Effector memory CD8-positive, alpha-beta T cell (primary cell): ENCODE measurements around the gene ISCA2.

Source experiments
- ATAC-seq: fragments of 150-1000 bp; cut with Tn5 transposase; replicated peaks from 2 replicates; pipeline ENCODE4 v1.10.0; 2021; ENCODE audit warnings: mild to moderate bottlenecking, moderate library complexity
- DNase-seq, 3 experiments: peaks; one replicate each; pipeline ENCODE4 v3.0.0; 2021
- H3K27ac Mint-ChIP-seq, 2 donors: one replicate each; pipeline ENCODE4 v1.8.0; 2022; ENCODE audit warnings: mild to moderate bottlenecking in 2 of 2, mixed read lengths in 2 of 2, moderate library complexity in 2 of 2
- H3K27me3 Mint-ChIP-seq, 2 donors: one replicate each; pipeline ENCODE4 v1.8.0; 2022; ENCODE audit warnings: mixed read lengths in 2 of 2
- H3K36me3 Mint-ChIP-seq: one replicate; pipeline ENCODE4 v1.8.0; 2022; ENCODE audit warnings: mild to moderate bottlenecking, moderate library complexity, mixed read lengths; ENCODE audit not compliant: insufficient read depth
- H3K4me1 Mint-ChIP-seq, 2 donors: one replicate each; pipeline ENCODE4 v1.8.0; 2022; ENCODE audit warnings: low read depth in 2 of 2, mixed read lengths in 2 of 2
- H3K4me3 Mint-ChIP-seq, 2 donors: one replicate each; pipeline ENCODE4 v1.8.0; 2022; ENCODE audit warnings: mild to moderate bottlenecking in 2 of 2, mixed read lengths in 2 of 2, moderate library complexity in 2 of 2
- H3K9me3 Mint-ChIP-seq, 2 donors: one replicate each; pipeline ENCODE4 v1.8.0; 2022; ENCODE audit warnings: mixed read lengths in 2 of 2

Gene ISCA2

DNA sequence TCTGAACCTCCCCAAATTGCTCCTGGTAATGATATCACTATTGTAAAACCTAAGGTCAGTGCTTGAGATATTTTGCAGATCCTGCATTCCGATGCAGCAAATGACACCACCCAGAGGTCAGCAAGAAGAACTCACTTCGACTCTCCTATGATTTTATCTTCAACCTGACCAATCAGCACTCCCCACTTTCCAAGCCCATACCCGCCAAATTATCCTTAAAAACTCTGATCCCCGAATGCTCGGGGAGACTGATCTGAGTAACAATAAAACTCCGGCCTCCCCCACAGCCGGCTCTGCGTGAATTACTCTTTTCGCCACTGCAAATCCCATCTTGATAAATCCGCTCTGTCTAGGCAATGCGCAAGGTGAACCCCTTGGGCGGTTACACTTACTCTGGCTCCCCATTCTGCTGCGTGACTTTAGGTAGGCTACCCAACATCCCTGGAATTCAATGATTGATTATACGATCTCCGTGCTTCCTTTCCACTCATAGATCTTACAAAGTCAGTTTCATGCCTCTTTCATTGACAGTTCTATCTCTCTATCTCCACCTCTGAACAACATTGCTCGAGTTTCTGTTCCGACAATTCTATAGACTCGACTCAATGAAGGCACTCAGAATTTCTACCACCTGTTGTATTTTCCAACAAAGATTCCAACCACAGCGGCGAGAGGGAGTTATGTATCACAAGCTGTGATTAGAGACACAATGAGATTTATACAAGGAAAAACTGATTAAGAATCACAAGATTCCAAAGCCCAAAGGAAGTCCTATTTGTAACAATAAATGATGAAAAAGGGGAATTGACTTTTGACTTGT is 1.4 kb upstream of the ISCA2 start:
- H3K36me3 Mint-ChIP-seq, result peaks cover 12% of the 10 kb centered on the region
- H3K27ac Mint-ChIP-seq, result no peak overlapping the region
- no peak for ATAC-seq
- H3K4me3 Mint-ChIP-seq, result no peak overlapping the region
- no peaks in the 10 kb centered on the region for H3K9me3 Mint-ChIP-seq
- H3K27me3 Mint-ChIP-seq, result no peaks in the 10 kb centered on the region
- DNase-seq, result peak in 1 of 3 experiments; percentile 6
- H3K4me1 Mint-ChIP-seq, result peaks cover 16 to 19% of the 10 kb centered on the region in 2 donors

DNA sequence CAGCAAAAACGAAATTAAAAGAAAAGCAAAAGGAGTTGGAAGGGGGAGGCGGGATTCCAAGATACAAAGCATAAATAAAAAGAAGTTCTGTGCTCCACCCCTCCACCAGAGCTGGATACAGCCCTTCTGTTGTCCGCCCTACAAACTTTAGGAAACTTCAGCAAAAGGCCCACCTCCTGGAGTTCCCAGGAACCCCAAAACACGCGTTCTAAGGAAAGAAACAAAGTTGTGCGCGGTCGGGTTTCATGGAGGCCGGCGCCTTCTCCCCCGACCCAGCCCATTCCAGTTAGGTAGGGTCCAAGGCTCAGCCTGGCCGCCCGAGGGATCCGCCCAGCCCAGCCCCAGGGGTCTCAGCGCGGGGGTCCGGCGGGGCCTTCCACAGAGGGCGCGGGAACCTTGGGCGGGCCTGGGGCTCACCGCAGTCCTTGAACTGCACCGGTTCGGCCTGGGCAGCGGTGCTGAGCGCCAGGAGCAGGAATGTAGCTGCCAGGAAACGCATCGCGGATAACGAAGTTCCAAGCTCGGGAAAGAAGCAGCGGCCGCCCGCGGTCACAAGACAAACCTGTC is 706 bp upstream of the ISCA2 start, which contains the start of gene NPC2:
Gene NPC2 (minus strand): TSS at position 530 of the 567 bp plus-strand sequence. CDS start 31 bp downstream, at position 499.
- Mint-ChIP-seq H3K9me3 (no peaks in the 10 kb centered on the region), H3K27ac (no peak within 1 kb of the TSS), H3K4me1 (peaks cover 16 to 19% of the 10 kb centered on the region in 2 donors), H3K4me3 (no peak within 1 kb of the TSS), H3K36me3 (peaks cover 12% of the 10 kb centered on the region), H3K27me3 (no peaks in the 10 kb centered on the region)
- no peak for ATAC-seq
- DNase-seq, result no peak

DNA sequence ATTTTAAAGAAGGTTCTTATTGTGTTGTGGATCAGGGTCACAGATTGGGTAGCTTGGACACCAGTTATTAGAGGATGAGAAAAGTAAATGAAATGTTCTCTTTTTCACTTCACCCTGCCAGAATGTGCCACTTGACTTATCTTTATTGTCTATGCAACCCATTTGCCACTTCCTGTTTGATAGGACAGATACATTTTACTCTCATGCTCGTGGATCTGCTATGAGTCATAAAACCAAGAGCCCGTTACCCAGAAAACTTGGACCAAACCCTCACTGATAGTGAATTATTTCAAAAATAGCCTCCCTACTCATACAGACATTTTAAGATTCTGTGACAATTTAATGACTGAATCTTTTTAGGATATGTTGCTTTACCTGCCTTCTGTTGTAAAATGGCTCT is 1.8 kb downstream of the ISCA2 start:
- Mint-ChIP-seq H3K27me3 (no peaks in the 10 kb centered on the region), H3K4me1 (peaks cover 15 to 17% of the 10 kb centered on the region in 2 donors), H3K9me3 (no peaks in the 10 kb centered on the region), H3K4me3 (no peak overlapping the region), H3K27ac (no peak overlapping the region), H3K36me3 (peaks cover 12% of the 10 kb centered on the region)
- DNase-seq (no peak), ATAC-seq (no peak)

DNA sequence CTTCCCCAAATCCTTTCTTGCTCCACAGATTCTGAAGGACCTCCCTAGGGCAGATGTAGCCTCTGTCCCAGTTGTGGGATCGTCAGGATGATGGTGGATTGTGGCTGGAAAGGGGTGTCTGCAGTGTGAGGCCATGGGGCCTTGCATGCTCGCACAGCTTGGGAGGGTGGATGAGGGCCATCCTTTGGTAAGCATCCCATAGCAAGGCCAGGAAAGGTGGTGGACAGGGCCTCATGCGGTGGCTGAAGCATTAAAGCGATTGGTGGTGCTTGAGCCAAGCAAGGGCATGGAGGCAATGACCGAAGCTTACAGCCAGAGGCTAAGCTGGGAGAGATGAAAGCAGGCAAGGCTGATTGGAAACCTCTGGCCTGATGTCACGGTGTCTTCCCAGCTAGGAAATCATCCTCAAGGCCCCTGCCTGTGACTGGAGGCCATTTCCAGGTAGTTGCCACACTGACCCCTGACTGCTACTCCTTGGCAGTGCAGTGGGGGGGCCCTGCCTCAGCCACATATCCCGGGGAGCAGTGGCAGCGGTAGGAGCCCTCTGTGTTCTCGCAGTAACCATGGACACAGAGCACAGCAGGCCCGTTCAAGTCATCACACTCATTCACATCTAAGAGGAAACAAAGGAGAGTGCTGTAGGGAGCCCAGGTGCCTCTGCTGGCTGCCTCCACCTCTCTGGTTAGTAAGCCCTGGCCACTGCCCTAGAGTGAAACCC is 7.0 kb downstream of the ISCA2 start:
- DNase-seq, result no peak
- Mint-ChIP-seq H3K4me1 (peaks cover 0 to 6% of the 10 kb centered on the region in 2 donors), H3K27me3 (no peaks in the 10 kb centered on the region), H3K4me3 (no peak overlapping the region), H3K9me3 (no peaks in the 10 kb centered on the region), H3K36me3 (peaks cover 4% of the 10 kb centered on the region), H3K27ac (peak overlapping the region; percentile 41 to 49)
- no peak for ATAC-seq

DNA sequence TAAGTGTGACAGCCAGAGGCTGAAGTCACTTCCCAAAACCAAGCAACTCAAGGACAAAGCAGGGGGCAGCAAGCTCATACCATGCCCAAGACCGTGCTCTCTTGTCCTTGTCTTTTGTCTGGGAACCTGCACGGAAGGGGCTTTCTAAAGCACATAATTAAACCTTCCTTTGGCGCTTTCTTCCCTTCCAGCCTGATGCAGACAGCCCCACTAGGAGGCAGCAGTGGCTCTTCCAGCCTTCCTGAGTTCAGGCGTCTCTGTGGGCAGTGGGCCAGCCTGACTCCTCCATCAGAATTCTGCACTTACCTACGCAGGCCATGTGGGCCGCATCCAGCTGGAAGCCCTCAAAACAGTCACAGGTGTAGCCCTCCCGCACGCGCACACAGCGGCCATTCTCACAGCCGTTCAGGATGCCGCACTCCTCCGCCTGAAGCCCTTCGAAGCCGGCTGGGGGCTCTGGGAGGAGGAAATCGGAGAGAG is 7.6 kb downstream of the ISCA2 start:
- no peaks in the 10 kb centered on the region for H3K9me3 Mint-ChIP-seq
- H3K27me3 Mint-ChIP-seq, result no peaks in the 10 kb centered on the region
- H3K27ac Mint-ChIP-seq, result peak overlapping the region in 1 of 2 donors; percentile 49
- H3K4me3 Mint-ChIP-seq, result no peak overlapping the region
- no peak for ATAC-seq
- peaks cover 4% of the 10 kb centered on the region for H3K36me3 Mint-ChIP-seq
- no peak for DNase-seq
- peaks cover 4 to 10% of the 10 kb centered on the region in 2 donors for H3K4me1 Mint-ChIP-seq

DNA sequence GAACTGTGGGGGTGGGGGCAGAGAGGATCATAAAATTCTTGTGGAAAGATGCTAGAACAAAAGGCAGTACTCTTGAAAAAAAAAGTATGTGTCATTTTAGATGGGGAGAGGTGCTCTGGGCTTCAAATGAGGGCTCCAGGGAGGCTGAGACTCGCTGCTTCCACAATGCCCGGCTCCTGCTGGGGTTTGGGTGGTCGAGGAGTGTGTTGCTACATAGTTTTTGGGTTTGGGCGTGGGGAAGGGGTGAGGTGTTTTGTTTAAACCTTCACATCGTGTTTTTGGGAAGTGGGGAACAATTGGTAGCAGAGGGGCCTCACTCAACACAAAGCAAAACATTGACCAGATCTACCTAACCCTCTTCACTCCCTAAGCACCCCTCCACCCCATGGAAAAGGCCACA is 8.1 kb downstream of the ISCA2 start:
- Mint-ChIP-seq H3K27ac (no peak overlapping the region), H3K4me1 (peaks cover 4 to 10% of the 10 kb centered on the region in 2 donors), H3K9me3 (no peaks in the 10 kb centered on the region), H3K4me3 (no peak overlapping the region), H3K27me3 (no peaks in the 10 kb centered on the region), H3K36me3 (peaks cover 2% of the 10 kb centered on the region)
- DNase-seq, result no peak
- ATAC-seq, result no peak

DNA sequence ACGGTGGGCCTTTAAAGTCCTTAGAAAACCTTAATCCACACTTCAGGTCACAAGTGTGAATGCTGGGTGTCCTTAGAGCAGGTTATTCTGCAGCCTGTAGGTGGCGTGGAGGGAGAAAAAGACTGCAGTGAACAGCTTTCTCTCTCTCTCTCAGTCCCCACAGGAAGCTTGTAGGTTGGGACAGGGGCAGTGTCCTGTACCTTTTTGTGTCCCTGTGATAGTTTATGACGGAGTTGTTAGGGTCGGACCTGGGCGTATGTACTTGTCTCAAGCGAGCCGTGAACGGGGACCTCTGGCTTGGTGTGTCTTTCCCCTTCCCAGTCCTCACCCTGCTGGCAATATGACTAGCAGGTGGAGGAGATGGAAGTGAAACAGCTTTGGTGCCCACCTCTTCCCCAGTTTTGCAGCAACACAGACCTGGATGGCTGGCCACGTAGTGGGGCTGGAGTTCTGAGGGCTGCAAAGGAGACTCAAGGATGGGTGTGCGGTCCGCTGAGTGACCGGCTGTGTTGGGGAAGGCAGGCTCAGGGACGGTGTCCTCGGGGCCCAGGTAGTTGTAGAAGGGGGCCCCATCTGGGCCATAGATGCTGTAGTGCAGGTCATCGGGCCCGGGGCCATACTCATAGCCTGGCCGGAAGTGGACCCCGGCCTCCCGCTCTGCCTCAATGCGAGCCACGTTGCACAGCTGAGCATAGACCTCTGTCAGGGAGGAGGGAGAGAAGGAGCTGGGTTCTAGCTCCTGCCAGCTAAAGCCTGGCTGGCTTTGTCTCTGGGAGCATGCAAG is 8.9 kb downstream of the ISCA2 start:
- ATAC-seq (no peak), DNase-seq (no peak)
- H3K4me3 Mint-ChIP-seq, result no peak overlapping the region
- H3K36me3 Mint-ChIP-seq, result no peaks in the 10 kb centered on the region
- no peak overlapping the region for H3K27ac Mint-ChIP-seq
- H3K27me3 Mint-ChIP-seq, result no peaks in the 10 kb centered on the region
- H3K4me1 Mint-ChIP-seq, result peaks cover 4 to 10% of the 10 kb centered on the region in 2 donors
- H3K9me3 Mint-ChIP-seq, result no peaks in the 10 kb centered on the region

DNA sequence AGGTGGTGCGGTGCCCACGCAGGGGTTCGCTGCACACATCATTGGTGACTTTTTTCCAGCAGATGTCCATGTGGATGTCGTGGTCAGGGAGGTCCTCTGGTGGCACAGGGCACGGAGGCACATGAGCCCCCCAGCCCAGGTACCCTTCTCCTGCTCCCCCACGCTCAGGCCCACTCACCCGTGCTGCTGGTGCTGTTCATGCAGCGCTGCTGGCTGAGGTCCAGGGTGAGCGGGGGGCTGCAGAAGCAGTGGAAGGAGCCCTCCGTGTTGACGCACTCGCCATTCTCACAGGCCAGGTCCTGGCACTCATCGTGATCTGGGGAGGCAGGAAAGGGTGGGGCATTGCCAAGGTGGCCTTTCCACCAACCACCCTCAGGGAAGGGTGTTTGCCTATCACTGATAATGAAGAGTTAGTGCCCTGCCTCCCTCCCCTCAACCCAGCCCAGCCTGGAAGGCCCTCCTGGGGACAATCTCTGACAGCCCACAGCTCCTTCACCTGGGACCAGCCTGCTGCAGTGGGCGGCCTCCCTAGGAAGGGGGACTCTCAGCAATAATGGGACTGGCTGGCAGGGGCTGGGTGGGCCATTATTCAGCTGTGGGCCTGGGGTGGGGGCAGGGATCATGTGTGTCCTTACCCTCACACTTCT is 9.8 kb downstream of the ISCA2 start:
- H3K9me3 Mint-ChIP-seq, result no peaks in the 10 kb centered on the region
- H3K36me3 Mint-ChIP-seq, result no peaks in the 10 kb centered on the region
- H3K27ac Mint-ChIP-seq, result no peak overlapping the region
- H3K27me3 Mint-ChIP-seq, result no peaks in the 10 kb centered on the region
- DNase-seq (no peak), ATAC-seq (no peak)
- H3K4me3 Mint-ChIP-seq, result no peak overlapping the region
- H3K4me1 Mint-ChIP-seq, result peaks cover 4 to 10% of the 10 kb centered on the region in 2 donors

DNA sequence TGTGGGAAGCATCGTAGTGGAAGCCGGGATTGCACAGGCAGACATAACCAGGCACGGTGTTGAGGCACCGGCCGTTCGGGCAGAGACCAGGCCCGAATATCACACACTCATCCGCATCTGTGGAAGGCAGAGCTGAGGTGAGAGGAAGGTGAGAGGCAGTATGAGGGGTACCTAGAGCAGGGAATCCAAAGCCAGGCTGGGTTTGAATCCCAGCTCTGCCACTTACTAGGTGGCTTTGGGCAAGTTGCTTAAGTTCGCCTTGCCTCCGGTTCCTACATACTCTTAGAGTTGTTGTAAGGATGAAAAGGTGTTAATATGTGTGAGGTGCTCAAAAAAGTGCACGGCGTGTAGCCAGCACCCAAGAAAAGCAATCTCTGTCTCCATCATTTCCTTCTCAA is 10.4 kb downstream of the ISCA2 start:
- no peaks in the 10 kb centered on the region for H3K9me3 Mint-ChIP-seq
- DNase-seq (no peak), ATAC-seq (no peak)
- no peaks in the 10 kb centered on the region for H3K36me3 Mint-ChIP-seq
- H3K27me3 Mint-ChIP-seq, result no peaks in the 10 kb centered on the region
- H3K27ac Mint-ChIP-seq, result no peak overlapping the region
- no peak overlapping the region for H3K4me3 Mint-ChIP-seq
- peaks cover 4 to 10% of the 10 kb centered on the region in 2 donors for H3K4me1 Mint-ChIP-seq

DNA sequence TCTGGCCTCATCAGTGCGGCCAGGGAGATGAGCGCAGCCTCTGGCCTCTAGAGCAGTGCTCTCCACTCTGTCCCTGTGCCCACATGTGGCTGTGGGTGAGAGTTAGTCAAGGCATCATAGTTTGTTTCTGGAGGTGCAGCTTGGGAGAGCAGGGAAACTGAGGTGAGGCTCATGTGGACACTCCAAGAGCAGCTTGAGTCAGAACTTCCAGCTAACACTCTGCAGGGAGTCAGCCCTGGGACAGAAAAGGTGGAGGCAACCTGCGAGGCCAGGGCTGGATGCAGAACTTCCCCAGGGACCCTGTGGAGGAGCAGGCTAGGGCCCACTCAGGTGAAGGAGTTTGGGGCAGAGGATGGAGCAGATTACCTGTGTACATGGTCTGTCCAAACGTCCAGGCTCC is 10.8 kb downstream of the ISCA2 start:
- no peaks in the 10 kb centered on the region for H3K9me3 Mint-ChIP-seq
- H3K4me3 Mint-ChIP-seq, result no peak overlapping the region
- no peak for ATAC-seq
- H3K27ac Mint-ChIP-seq, result no peak overlapping the region
- peaks cover 4 to 10% of the 10 kb centered on the region in 2 donors for H3K4me1 Mint-ChIP-seq
- DNase-seq, result no peak
- peaks cover 0 to 5% of the 10 kb centered on the region in 2 donors for H3K27me3 Mint-ChIP-seq
- no peaks in the 10 kb centered on the region for H3K36me3 Mint-ChIP-seq

DNA sequence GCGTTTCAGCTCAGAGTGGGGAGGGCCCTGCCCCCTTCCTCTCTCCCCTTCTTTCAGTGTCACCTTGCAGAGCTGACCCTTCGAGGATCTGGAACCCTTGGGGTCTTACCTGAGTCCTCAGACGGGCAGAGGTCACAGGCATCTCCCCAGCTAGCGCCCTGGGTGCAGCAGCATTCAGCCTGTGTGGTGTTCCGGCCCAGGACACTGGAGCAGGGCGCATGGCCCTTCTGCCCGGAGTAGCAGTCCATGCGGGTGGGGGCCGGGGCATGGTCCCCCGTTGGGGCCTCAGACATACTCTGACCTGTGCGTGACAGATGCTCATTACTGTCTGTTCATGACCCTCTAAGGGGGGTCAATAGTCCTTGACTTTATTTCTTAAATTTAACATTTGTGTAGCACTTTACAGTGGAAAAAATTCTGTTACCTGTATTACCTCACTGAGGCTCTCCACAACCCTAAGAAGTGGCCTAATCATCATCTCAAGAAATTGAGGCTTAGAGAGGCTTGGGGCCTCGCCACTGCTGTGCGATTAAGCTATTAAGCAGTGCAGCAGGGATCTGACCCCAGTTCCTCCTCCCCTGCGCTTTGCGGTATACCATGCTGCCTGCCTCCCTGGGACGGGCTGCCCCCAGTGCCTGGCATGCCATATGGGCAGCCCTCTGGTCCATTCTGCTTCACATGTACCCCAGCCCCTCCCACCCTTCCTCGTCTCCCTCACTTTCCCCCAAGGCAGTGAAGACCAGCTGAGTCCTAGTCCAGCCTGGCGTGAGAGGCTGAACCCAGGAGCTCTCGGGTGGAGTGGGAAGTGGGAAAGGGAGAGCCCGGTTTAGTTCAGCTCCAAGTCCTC is 11.5 kb downstream of the ISCA2 start:
- Mint-ChIP-seq H3K27me3 (peaks cover 0 to 12% of the 10 kb centered on the region in 2 donors), H3K4me1 (peaks cover 4 to 9% of the 10 kb centered on the region in 2 donors), H3K36me3 (no peaks in the 10 kb centered on the region), H3K9me3 (no peaks in the 10 kb centered on the region), H3K4me3 (no peak overlapping the region), H3K27ac (no peak overlapping the region)
- ATAC-seq (no peak), DNase-seq (no peak)

DNA sequence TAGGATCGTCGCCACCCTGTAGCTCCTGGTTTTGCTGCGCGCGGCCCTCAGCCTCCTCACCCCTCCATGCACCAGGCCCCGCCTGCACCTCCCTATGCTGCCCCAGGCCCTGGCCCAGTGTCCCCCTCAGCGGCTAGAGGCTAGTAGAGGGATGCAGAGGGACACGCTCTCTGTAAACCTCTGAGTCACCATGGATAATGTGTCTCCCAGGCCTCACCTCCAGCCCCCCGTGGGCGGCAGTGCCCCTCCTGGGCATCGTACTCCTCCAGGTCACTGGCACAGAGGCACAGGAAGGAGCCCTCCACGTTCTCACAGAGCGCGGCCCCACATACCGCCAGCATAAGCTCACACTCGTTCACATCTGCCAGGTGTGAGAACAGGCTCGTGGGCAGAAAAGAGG is 12.3 kb downstream of the ISCA2 start:
- no peaks in the 10 kb centered on the region for H3K36me3 Mint-ChIP-seq
- H3K9me3 Mint-ChIP-seq, result no peaks in the 10 kb centered on the region
- peaks cover 0 to 19% of the 10 kb centered on the region in 2 donors for H3K27me3 Mint-ChIP-seq
- no peak for ATAC-seq
- peaks cover 4 to 8% of the 10 kb centered on the region in 2 donors for H3K4me1 Mint-ChIP-seq
- no peak overlapping the region for H3K27ac Mint-ChIP-seq
- DNase-seq, result no peak
- H3K4me3 Mint-ChIP-seq, result no peak overlapping the region
